IPS DF 19.7 (cell line): ENCODE results near the gene ERBB2.
"Not testable (repeated sequence)": the region's sequence is repeated elsewhere in the genome, so short reads cannot be mapped to it uniquely, and the experiment has no call there.

ENCODE experiments used
- DNase-seq: peaks from one replicate; pipeline ENCODE4 v3.0.0-alpha.2; 2013; ENCODE audit warnings: low read depth, low spot score

ERBB2 gene

GRCh38 chr17:39725923-39726322 is 26.1 kb downstream of the ERBB2 start:
- not testable (repeated sequence) for DNase-seq

- DNase-seq: no peak
Observed at GRCh38 chr17:39726617-39727016, 26.8 kb downstream of the ERBB2 start.

GRCh38 chr17:39727556-39727955 is 27.7 kb downstream of the ERBB2 start:
- no peak for DNase-seq

GRCh38 chr17:39729280-39729851 is 29.5 kb downstream of the ERBB2 start:
- no peak for DNase-seq

GRCh38 chr17:39730095-39730921 is 30.4 kb downstream of the ERBB2 start, which contains the start of gene MIEN1:
TSS of gene MIEN1 (minus strand) at chr17:39730532. CDS start at chr17:39730495, 37 bp downstream.
- DNase-seq: no peak

- no peak for DNase-seq
Observed at GRCh38 chr17:39732586-39732985, 32.7 kb downstream of the ERBB2 start.

GRCh38 chr17:39735882-39736281 is 36.0 kb downstream of the ERBB2 start:
- no peak for DNase-seq

- no peak for DNase-seq
Observed at GRCh38 chr17:39736319-39737165, 36.7 kb downstream of the ERBB2 start.

GRCh38 chr17:39737206-39737759 is 37.4 kb downstream of the ERBB2 start:
- no peak for DNase-seq

- DNase-seq: no peak
Observed at GRCh38 chr17:39737760-39738567, 38.1 kb downstream of the ERBB2 start, which contains the start of gene GRB7. TSS of gene GRB7 (plus strand) at chr17:39737938. CDS start at chr17:39742302, 4,364 bp downstream.

- DNase-seq: no peak
Observed at GRCh38 chr17:39738568-39738901, 38.7 kb downstream of the ERBB2 start.

GRCh38 chr17:39738983-39739884 is 39.4 kb downstream of the ERBB2 start:
- DNase-seq: no peak

GRCh38 chr17:39739885-39740356 is 40.1 kb downstream of the ERBB2 start:
- no peak for DNase-seq

GRCh38 chr17:39740357-39741111 is 40.7 kb downstream of the ERBB2 start:
- peak; percentile 88 for DNase-seq

GRCh38 chr17:39742126-39742855 is 42.4 kb downstream of the ERBB2 start:
- DNase-seq: no peak

GRCh38 chr17:39742856-39743436 is 43.1 kb downstream of the ERBB2 start:
- no peak for DNase-seq

GRCh38 chr17:39744075-39744835 is 44.4 kb downstream of the ERBB2 start:
- DNase-seq: no peak
